Fibroblast of skin of abdomen (primary cell): ENCODE data around the gene KCTD3.

Experiments used
- DNase-seq: peaks from one replicate; pipeline ENCODE4 v3.0.0-alpha.2; 2013

KCTD3 gene

DNA sequence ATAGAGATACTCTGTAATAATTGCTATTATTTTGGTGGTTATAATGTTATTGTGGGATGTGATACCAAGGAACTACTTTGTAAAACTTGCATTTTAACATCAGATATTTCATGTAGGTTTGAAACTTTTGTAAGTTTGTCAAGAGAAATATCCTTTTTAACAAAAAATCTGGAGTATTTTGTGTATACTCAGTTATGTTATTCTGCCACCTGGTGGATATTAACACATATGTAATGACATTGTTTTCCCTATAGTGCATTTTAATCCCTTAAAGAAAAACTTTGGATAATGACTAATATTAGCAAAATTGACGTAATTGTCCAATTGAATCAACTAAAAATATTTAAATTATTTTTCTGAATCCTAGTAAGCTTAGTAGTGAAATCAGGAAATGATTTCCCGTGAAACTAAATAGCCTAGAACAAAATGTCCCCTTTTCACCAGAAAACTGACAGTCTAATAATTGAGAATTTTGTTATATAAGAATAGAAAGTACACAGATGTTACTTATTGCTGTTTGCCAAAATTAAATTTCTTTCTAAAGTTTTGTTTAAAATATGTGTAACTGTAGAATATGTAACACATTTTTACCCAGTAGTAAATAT lies 39.6 kb downstream of the KCTD3 start:
- no peak for DNase-seq

- DNase-seq = no peak
Observed at GRCh38 chr1:215607412-215607811, 40.3 kb downstream of the KCTD3 start.

- no peak for DNase-seq
Observed at GRCh38 chr1:215608646-215609045, 41.5 kb downstream of the KCTD3 start.

GRCh38 chr1:215612391-215612790 lies 45.3 kb downstream of the KCTD3 start:
- DNase-seq = no peak

DNA sequence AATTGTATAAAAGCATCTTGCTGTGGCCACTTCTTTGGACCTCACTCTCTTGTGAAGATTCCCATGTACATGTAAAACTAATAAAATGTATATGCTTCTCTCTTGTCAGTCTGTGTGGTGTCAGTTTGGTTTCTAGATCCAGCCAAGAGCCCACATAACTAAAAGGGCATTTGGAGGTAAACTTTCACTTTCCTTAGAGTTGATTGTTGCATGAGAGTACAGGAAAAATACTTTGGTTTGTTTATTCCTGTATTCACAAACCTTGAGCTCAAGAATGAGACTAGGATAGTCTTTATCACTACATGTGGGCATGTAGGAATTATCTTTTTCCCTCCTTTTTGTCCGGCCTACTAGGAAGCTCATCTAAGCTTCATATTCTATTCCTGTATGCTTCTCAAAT lies 50.9 kb downstream of the KCTD3 start:
- DNase-seq = no peak

DNA sequence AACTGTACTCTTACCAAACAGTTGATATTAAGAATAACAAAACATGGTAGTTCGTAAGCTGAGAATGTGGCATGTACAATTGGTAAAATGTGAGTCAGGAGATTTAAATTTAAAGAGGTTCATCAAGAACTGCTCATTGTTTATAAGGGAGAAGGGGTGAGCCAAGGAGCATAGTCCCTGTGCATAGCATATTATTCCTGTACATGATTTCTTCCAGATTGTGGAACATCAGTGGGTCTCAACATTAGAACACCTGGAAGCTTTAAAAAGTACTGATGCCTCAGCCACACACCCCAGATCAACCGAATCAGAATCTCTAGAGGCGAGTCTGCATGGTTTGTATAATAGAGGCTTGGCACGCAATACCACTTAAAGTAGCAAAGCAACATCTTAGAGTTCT lies 56.1 kb downstream of the KCTD3 start:
- DNase-seq = no peak

- DNase-seq = no peak
Observed at GRCh38 chr1:215625949-215626348, 58.8 kb downstream of the KCTD3 start.

DNA sequence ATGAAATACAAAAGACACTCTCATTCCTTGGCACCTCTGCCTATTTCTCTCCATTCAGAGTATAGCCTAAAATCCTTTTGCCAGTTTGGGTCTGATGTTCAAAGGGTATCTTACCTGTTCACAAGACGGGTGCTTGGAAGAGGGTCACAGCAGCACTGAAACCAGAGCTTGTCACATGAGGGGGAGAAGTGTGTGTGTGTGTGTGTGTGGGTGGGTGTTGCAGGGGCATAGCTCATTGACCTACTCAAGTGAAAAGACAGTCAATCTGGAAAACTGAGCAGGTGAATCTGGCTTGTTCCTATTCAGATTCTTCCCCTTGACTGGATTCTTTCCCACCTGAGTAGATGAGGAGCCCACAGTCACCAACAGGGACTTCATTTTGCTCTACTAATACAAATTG lies 63.9 kb downstream of the KCTD3 start:
- no peak for DNase-seq

DNA sequence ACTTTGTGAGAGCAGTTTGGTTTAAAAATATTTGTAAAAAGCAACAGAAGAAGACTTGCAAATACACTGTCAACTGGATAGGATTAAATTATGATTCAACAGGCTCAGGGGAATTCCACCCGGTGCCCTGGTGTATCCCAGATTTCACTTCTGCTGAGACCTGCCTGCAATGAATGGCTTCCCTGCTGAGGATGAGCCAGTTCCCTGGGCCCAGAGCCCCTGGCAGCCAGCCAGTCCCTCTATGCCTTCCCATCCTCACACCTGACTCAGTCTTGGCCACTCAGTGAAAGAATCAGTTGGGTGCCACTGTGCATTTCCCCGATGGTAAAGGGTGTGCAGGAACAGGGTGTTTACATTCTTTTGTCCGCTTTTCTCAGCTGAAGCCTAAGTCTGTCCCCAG lies 64.4 kb downstream of the KCTD3 start:
- DNase-seq = peak; percentile 14

DNA sequence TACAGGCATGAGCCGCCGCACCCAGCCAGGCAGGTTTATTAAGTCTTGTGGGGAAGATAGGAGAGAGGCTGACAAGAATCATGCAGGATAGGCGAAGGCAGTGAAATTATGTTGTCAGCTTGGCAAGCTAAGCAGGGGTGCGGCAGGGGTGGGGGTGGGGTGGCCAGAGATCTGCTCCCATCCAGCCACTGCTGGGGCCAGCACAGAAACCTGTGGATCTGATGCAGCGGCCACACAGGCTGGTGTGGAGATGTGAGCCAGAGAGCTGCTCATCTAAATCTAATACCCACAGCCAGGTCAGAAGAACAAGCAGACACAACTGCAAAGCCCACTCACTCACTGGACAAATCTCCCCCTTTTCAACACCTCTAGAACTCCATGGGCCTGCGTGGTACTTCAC lies 68.7 kb downstream of the KCTD3 start:
- DNase-seq = no peak

DNA sequence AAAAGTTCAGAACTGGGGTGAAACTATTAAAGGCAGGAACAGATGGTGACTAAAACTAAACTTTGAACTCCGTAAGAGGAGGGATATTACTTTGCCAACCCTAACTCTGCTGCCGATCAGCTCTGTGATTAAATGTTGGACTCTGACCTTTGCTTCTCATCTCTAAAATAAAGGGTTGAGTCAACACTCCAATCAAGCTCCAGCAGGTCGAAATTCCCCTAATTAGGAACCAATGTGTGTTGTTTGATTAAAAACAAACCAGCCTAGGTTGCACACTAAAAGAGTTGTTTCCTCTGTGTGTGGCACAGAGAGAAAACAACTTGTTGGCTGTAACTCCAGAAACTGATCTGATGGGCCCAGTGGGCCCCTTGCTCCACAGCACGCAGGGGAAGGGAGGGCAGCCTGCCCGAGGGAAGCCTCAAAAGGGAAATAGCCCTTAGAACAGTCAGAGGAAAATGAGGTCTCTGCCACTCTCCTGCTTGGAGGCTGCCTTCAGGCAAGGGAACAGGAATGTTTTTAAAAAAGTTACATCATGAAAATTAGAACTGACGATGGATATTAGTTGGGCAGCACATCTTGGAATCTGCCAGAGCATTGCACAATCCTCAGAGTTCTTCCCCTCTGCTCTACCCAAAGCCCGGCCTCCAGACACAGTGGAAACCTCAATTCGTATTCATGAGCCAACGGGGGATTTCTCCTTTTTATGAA lies 69.3 kb downstream of the KCTD3 start:
- DNase-seq = peak; percentile 46

DNA sequence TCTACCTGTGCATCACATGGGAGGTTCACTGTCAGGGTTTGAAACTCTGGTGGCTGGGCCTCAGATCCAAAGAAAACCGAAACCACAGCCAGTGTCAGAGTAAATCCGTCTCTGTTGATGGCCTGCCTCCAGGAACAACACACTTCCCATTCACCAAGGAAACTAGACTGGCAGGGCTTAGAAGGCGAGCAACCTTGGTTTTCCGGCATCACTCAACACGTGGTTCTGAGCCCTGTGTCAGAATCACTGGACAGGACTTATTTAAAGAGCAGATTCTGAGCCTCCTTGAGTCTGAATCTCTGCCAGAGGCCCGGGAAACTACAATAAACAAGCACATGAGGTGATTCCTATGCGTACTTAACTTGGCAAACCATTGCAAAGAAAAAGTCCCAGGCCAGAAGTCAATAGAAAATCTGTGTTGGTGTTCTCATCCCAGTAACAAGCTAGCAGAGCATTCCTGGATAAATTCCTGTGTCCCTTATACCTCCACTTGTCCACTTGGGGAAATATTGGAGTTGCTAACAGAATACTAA lies 70.0 kb downstream of the KCTD3 start:
- DNase-seq = peak; percentile 18

- no peak for DNase-seq
Observed at GRCh38 chr1:215640429-215641148, 73.5 kb downstream of the KCTD3 start.

GRCh38 chr1:215643592-215644321 lies 76.7 kb downstream of the KCTD3 start:
- DNase-seq = no peak

GRCh38 chr1:215645182-215645581 lies 78.1 kb downstream of the KCTD3 start:
- no peak for DNase-seq

DNA sequence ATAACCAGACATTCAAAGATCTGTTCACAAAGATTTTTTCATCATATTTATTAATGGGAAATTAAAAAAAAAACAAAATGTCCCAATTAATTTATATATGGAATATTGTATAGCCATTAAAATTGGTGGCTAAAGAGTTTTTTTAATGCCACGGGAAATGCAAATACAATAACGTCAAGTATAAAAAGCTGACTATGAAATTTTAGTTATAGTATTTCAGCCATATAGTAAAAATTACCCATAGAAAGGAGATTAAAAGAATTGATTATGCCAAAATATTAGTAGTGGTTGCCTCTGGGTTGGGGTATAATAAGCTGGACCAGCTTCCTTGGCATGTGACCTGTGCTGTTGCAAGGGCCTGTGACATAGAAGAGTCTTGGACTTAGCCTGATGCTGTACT lies 78.8 kb downstream of the KCTD3 start:
- DNase-seq = no peak

DNA sequence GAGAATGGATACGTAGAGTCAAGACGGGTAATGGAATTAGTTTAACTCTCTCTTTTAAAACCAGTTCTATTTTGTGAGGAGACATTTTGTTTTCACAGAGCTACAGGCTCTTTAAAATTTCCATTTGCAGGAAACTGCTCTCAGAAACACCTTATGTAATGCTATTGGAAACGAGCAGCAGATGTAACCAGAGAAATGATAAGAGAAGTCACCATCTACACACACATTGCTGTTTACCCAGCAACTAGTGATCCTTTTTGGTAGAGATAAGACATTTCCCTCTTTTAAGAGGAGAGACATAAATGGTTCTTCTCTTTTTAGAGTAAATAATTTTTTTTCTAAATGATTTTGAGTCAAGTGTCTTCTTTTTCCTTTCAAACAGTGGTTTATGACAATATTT lies 80.6 kb downstream of the KCTD3 start:
- DNase-seq = no peak

- DNase-seq = no peak
Observed at GRCh38 chr1:215648957-215649356, 81.9 kb downstream of the KCTD3 start.

- DNase-seq = no peak
Observed at GRCh38 chr1:215650446-215651149, 83.5 kb downstream of the KCTD3 start.

GRCh38 chr1:215651867-215652266 lies 84.8 kb downstream of the KCTD3 start:
- no peak for DNase-seq

DNA sequence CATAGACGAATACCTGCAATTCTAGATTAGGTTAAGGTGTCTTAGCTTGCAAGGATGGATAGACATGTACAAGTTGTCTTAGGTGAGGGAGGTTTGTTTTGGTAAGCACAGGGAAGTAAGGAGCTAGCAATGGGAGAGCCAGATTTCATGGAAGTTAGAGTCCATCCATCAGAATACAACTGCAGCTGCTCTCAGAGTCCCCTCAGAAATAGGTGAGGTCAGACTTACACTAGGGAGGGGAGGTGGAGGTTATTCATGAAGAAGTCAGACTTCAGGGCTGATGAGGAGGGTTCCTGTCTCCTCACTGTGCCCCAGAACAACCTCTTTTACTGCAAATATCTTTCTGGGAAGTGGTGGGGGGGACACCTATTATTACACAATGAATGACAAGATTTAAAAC lies 85.3 kb downstream of the KCTD3 start:
- DNase-seq = no peak

GRCh38 chr1:215657047-215657446 lies 89.9 kb downstream of the KCTD3 start:
- no peak for DNase-seq
